Keratinocyte (primary cell): ENCODE data around the gene NDUFS4. TPM values are rescaled to one million over a fixed set of nuclear protein-coding genes. Genes with fewer than 3 reads are reported as not detected.

Experiments
- DNase-seq: peaks from one replicate; pipeline ENCODE4 v3.0.0-alpha.2; 2011; ENCODE audit warnings: low read depth, missing footprints, low spot score
- FAIRE-seq: peaks from 2 replicates; lab custom pipeline; 2011; peaks lifted over from hg19 to GRCh38; lab: Jason Lieb, UNC
- H2AFZ ChIP-seq: 2 replicates; pipeline ENCODE4 v1.6.0; 2012; ENCODE audit warnings: low read length, control low read depth, inconsistent platforms; ENCODE audit not compliant: control insufficient read depth
- H3K27ac ChIP-seq: 2 replicates; pipeline ENCODE4 v1.5.1; 2011; ENCODE audit warnings: low read length; ENCODE audit not compliant: control insufficient read depth, insufficient read depth
- H3K27me3 ChIP-seq: 3 replicates; pipeline ENCODE4 v1.6.0; 2011; ENCODE audit warnings: low read length; ENCODE audit not compliant: control insufficient read depth, insufficient read depth; ENCODE audit errors: extremely low read depth
- H3K36me3 ChIP-seq, 2 experiments: 2 replicates in 1 of 2; 3 replicates in 1 of 2; pipeline ENCODE4 v1.5.1; 2011; ENCODE audit warnings: low read length in 2 of 2, mild to moderate bottlenecking in 1 of 2; ENCODE audit not compliant: control insufficient read depth in 2 of 2, insufficient read depth in 2 of 2; ENCODE audit errors: extremely low read depth in 1 of 2
- H3K4me1 ChIP-seq: 3 replicates; pipeline ENCODE4 v1.5.1; 2011; ENCODE audit warnings: low read length; ENCODE audit not compliant: control insufficient read depth, insufficient read depth; ENCODE audit errors: extremely low read depth
- H3K4me2 ChIP-seq: 3 replicates; pipeline ENCODE4 v1.6.0; 2011; ENCODE audit warnings: low read depth, low read length; ENCODE audit not compliant: control insufficient read depth, insufficient read depth; ENCODE audit errors: extremely low read depth
- H3K4me3 ChIP-seq, 3 experiments: fragments of 200-600 bp in 1 of 3; sonication (generic) in 1 of 3; 2 replicates in 2 of 3; 3 replicates in 1 of 3; pipeline ENCODE4 v1.5.1; 2011 to 2016; ENCODE audit warnings: low read length in 3 of 3, mild to moderate bottlenecking in 3 of 3, control low read depth in 2 of 3, inconsistent platforms in 1 of 3, low read depth in 1 of 3, mixed read lengths in 1 of 3, mixed run types in 1 of 3, moderate library complexity in 1 of 3; ENCODE audit not compliant: control insufficient read depth in 2 of 3, insufficient read depth in 2 of 3; ENCODE audit errors: extremely low read depth in 1 of 3
- H3K79me2 ChIP-seq: 2 replicates; pipeline ENCODE4 v1.6.0; 2012; ENCODE audit warnings: low read length; ENCODE audit not compliant: control insufficient read depth, insufficient read depth
- H3K9ac ChIP-seq: 3 replicates; pipeline ENCODE4 v1.6.0; 2011; ENCODE audit warnings: low read length; ENCODE audit not compliant: control insufficient read depth, insufficient read depth; ENCODE audit errors: extremely low read depth
- H3K9me1 ChIP-seq: 3 replicates; pipeline ENCODE4 v1.6.0; 2011; ENCODE audit warnings: low read length; ENCODE audit not compliant: control insufficient read depth, insufficient read depth; ENCODE audit errors: extremely low read depth
- H3K9me3 ChIP-seq: 2 replicates; pipeline ENCODE4 v1.5.1; 2012; ENCODE audit warnings: low read depth, low read length; ENCODE audit not compliant: control insufficient read depth
- H4K20me1 ChIP-seq: 3 replicates; pipeline ENCODE4 v1.6.0; 2011; ENCODE audit warnings: low read length; ENCODE audit not compliant: control insufficient read depth, insufficient read depth; ENCODE audit errors: extremely low read depth
- CTCF ChIP-seq, 3 experiments: IDR thresholded peaks in 1 of 3; conservative IDR thresholded peaks in 1 of 3; optimal IDR thresholded peaks in 1 of 3; 2 replicates in 2 of 3; 3 replicates in 1 of 3; pipeline versions ENCODE3 to v1.5.1; 2011; ENCODE audit warnings: low read length in 3 of 3, mild to moderate bottlenecking in 3 of 3, moderate library complexity in 2 of 3, control low read depth in 1 of 3, inconsistent platforms in 1 of 3; ENCODE audit not compliant: insufficient read depth in 2 of 3; ENCODE audit errors: extremely low read depth in 1 of 3
- EZH2 ChIP-seq: IDR thresholded peaks from one replicate; pipeline ENCODE4 v1.6.1; 2012; ENCODE audit warnings: inconsistent platforms, mild to moderate bottlenecking, low read length, moderate library complexity
- dilution Hi-C: fragments of 300-500 bp; cut with MboI; formaldehyde crosslinking; loops from one replicate; pipeline ENCODE4 v1.7.0; 2020; ENCODE audit warnings: low sequenced_read_pairs; ENCODE audit not compliant: extremely low pct_ligation_motif_present
- polyA plus RNA-seq, 5 experiments: library from polyadenylated mRNA; depleted of rRNA in 3 of 5; stranded (reverse) in 3 of 5; stranded (forward) in 1 of 5; unstranded in 1 of 5; fragments of >200 nt; gene quantifications; 1 replicate in 1 of 5; 2 replicates in 3 of 5; 3 replicates in 1 of 5; pipeline versions ENCODE4 v1.2.1 to v1.2.3, GENCODE V29; 2011 to 2012; ENCODE audit warnings: missing spikeins in 2 of 5, low read depth in 1 of 5, low replicate concordance in 1 of 5

NDUFS4 gene
- polyA plus RNA-seq, 1 donor (not counting 4 experiments of a cell fraction or from before 2014, with no cell fraction given) = 118 TPM

- no peak for DNase-seq
- no peak for TF ChIP-seq CTCF (optimal IDR thresholded peaks at IDR 0.05 in 1 of 3, IDR thresholded peaks at IDR 0.05 in 1 of 3, conservative IDR thresholded peaks at IDR 0.05 in 1 of 3; ENCODE audit: extremely low read depth in 1 of 3, insufficient read depth in 2 of 3, low read length in 3 of 3)
- TF ChIP-seq EZH2 = no peak
- Histone ChIP-seq H3K4me1 (no peaks in the 10 kb centered on the region), H3K9me3 (no peaks in the 10 kb centered on the region), H3K79me2 (peaks cover 84% of the 10 kb centered on the region), H4K20me1 (no peaks in the 10 kb centered on the region), H3K4me2 (no peak overlapping the region), H3K9me1 (no peaks in the 10 kb centered on the region), H3K36me3 (peaks cover 0 to 4% of the 10 kb centered on the region in 2 experiments), H3K27me3 (no peaks in the 10 kb centered on the region), H3K4me3 (no peak overlapping the region), H3K9ac (no peak overlapping the region), H3K27ac (no peak overlapping the region), H2AFZ (no peak overlapping the region)
- FAIRE-seq = no peak
- dilution Hi-C loops = no loop called here
Measured at GRCh38 chr5:53569453-53569852, 9.0 kb downstream of the NDUFS4 start.

- H4K20me1 ChIP-seq = no peaks in the 10 kb centered on the region
- peaks cover 0 to 2% of the 10 kb centered on the region in 2 experiments for H3K36me3 ChIP-seq
Measured at GRCh38 chr5:53571403-53571802, 11.0 kb downstream of the NDUFS4 start.

More at GRCh38 chr5:53571403-53571802, 11.0 kb downstream of the NDUFS4 start:
- Histone ChIP-seq H3K27ac (no peak overlapping the region), H3K4me2 (no peak overlapping the region), H3K4me1 (no peaks in the 10 kb centered on the region), H2AFZ (no peak overlapping the region), H3K9me1 (no peaks in the 10 kb centered on the region), H3K27me3 (no peaks in the 10 kb centered on the region), H3K4me3 (no peak overlapping the region), H3K9me3 (no peaks in the 10 kb centered on the region), H3K9ac (no peak overlapping the region), H3K79me2 (peaks cover 82% of the 10 kb centered on the region)
- no peak for DNase-seq
- no peak for FAIRE-seq
- dilution Hi-C loops = no loop called here
- TF ChIP-seq EZH2 = no peak
- no peak for TF ChIP-seq CTCF (optimal IDR thresholded peaks at IDR 0.05 in 1 of 3, IDR thresholded peaks at IDR 0.05 in 1 of 3, conservative IDR thresholded peaks at IDR 0.05 in 1 of 3; ENCODE audit: extremely low read depth in 1 of 3, insufficient read depth in 2 of 3, low read length in 3 of 3)
